Measurements from ENCODE around the gene RAB38.

Gene RAB38

GRCh38 chr11:88174709-88175568, at the start of gene RAB38:
Gene RAB38, minus strand, starts transcription at chr11:88175443. Its CDS starts 59 bp downstream, at chr11:88175384.
- Mint-ChIP-seq H3K27ac (no peak within 1 kb of the TSS), H3K4me3 (peak within 1 kb of the TSS; percentile 54)
- DNase-seq (ENCODE audit: low spot score in 2 of 2): no peak

GRCh38 chr11:88213406-88213805, 38.2 kb upstream of the RAB38 start:
- Mint-ChIP-seq H3K36me3 (no peaks in the 10 kb centered on the region), H3K9me3 (peaks cover 1% of the 10 kb centered on the region), H3K4me1 (no peaks in the 10 kb centered on the region), H3K27ac (no peak overlapping the region), H3K27me3 (no peaks in the 10 kb centered on the region), H3K4me3 (no peak overlapping the region)
- ATAC-seq (ENCODE audit: low read depth) (no peak), DNase-seq (ENCODE audit: low spot score in 2 of 2) (no peak)

More at GRCh38 chr11:88174709-88175568, at the start of gene RAB38:
- Mint-ChIP-seq H3K9me3 (no peaks in the 10 kb centered on the region), H3K36me3 (no peaks in the 10 kb centered on the region), H3K4me1 (peaks cover 2% of the 10 kb centered on the region), H3K27me3 (peaks cover 4% of the 10 kb centered on the region)
- peak; percentile 47 for ATAC-seq (ENCODE audit: low read depth)

GRCh38 chr11:88212300-88212699, 37.1 kb upstream of the RAB38 start:
- Mint-ChIP-seq H3K27ac (no peak overlapping the region), H3K4me1 (no peaks in the 10 kb centered on the region), H3K9me3 (peaks cover 1% of the 10 kb centered on the region), H3K4me3 (no peak overlapping the region), H3K36me3 (no peaks in the 10 kb centered on the region), H3K27me3 (no peaks in the 10 kb centered on the region)
- DNase-seq (ENCODE audit: low spot score in 2 of 2): no peak
- no peak for ATAC-seq (ENCODE audit: low read depth)

GRCh38 chr11:88208745-88209144, 33.5 kb upstream of the RAB38 start:
- Mint-ChIP-seq H3K4me1 (no peaks in the 10 kb centered on the region), H3K9me3 (peaks cover 1% of the 10 kb centered on the region), H3K36me3 (no peaks in the 10 kb centered on the region), H3K4me3 (no peak overlapping the region), H3K27ac (no peak overlapping the region), H3K27me3 (no peaks in the 10 kb centered on the region)
- DNase-seq (ENCODE audit: low spot score in 2 of 2) (no peak), ATAC-seq (ENCODE audit: low read depth) (no peak)

GRCh38 chr11:88206751-88207150, 31.5 kb upstream of the RAB38 start:
- DNase-seq (ENCODE audit: low spot score in 2 of 2): no peak
- Mint-ChIP-seq H3K4me1 (no peaks in the 10 kb centered on the region), H3K27ac (no peak overlapping the region), H3K27me3 (no peaks in the 10 kb centered on the region), H3K36me3 (no peaks in the 10 kb centered on the region), H3K4me3 (no peak overlapping the region), H3K9me3 (no peaks in the 10 kb centered on the region)
- no peak for ATAC-seq (ENCODE audit: low read depth)

GRCh38 chr11:88204353-88204752, 29.1 kb upstream of the RAB38 start:
- ATAC-seq (ENCODE audit: low read depth) (no peak), DNase-seq (ENCODE audit: low spot score in 2 of 2) (no peak)
- Mint-ChIP-seq H3K27ac (no peak overlapping the region), H3K9me3 (no peaks in the 10 kb centered on the region), H3K27me3 (no peaks in the 10 kb centered on the region), H3K4me3 (no peak overlapping the region), H3K36me3 (no peaks in the 10 kb centered on the region), H3K4me1 (no peaks in the 10 kb centered on the region)

- no peak overlapping the region for H3K27ac Mint-ChIP-seq
Measured at GRCh38 chr11:88203604-88204003, 28.4 kb upstream of the RAB38 start.

GRCh38 chr11:88202498-88202897, 27.3 kb upstream of the RAB38 start:
- Mint-ChIP-seq H3K36me3 (no peaks in the 10 kb centered on the region), H3K9me3 (peaks cover 3% of the 10 kb centered on the region), H3K27me3 (peaks cover 5% of the 10 kb centered on the region), H3K4me3 (no peak overlapping the region), H3K4me1 (no peaks in the 10 kb centered on the region), H3K27ac (no peak overlapping the region)
- ATAC-seq (ENCODE audit: low read depth) (no peak), DNase-seq (ENCODE audit: low spot score in 2 of 2) (no peak)

More at GRCh38 chr11:88203604-88204003, 28.4 kb upstream of the RAB38 start:
- Mint-ChIP-seq H3K27me3 (peaks cover 2% of the 10 kb centered on the region), H3K36me3 (no peaks in the 10 kb centered on the region), H3K4me3 (no peak overlapping the region), H3K9me3 (peaks cover 1% of the 10 kb centered on the region), H3K4me1 (no peaks in the 10 kb centered on the region)
- DNase-seq (ENCODE audit: low spot score in 2 of 2) (no peak), ATAC-seq (ENCODE audit: low read depth) (no peak)

GRCh38 chr11:88196393-88196792, 21.1 kb upstream of the RAB38 start:
- H3K27ac Mint-ChIP-seq: no peak overlapping the region
- H3K36me3 Mint-ChIP-seq: peaks cover 4% of the 10 kb centered on the region
- no peak for ATAC-seq (ENCODE audit: low read depth)
- H3K9me3 Mint-ChIP-seq: peaks cover 21% of the 10 kb centered on the region
- peaks cover 12% of the 10 kb centered on the region for H3K27me3 Mint-ChIP-seq
- no peak for DNase-seq (ENCODE audit: low spot score in 2 of 2)
- H3K4me3 Mint-ChIP-seq: no peak overlapping the region
- no peaks in the 10 kb centered on the region for H3K4me1 Mint-ChIP-seq

- no peak for DNase-seq (ENCODE audit: low spot score in 2 of 2)
- Mint-ChIP-seq H3K27ac (no peak overlapping the region), H3K4me1 (no peaks in the 10 kb centered on the region), H3K27me3 (peaks cover 12% of the 10 kb centered on the region), H3K36me3 (peaks cover 4% of the 10 kb centered on the region), H3K9me3 (peaks cover 21% of the 10 kb centered on the region), H3K4me3 (no peak overlapping the region)
- ATAC-seq (ENCODE audit: low read depth): no peak
Measured at GRCh38 chr11:88195908-88196307, 20.7 kb upstream of the RAB38 start.

GRCh38 chr11:88194990-88195389, 19.7 kb upstream of the RAB38 start:
- H3K36me3 Mint-ChIP-seq: peaks cover 4% of the 10 kb centered on the region
- no peak for ATAC-seq (ENCODE audit: low read depth)
- DNase-seq (ENCODE audit: low spot score in 2 of 2): no peak
- peaks cover 21% of the 10 kb centered on the region for H3K9me3 Mint-ChIP-seq
- H3K4me1 Mint-ChIP-seq: no peaks in the 10 kb centered on the region
- H3K27me3 Mint-ChIP-seq: peaks cover 12% of the 10 kb centered on the region
- H3K4me3 Mint-ChIP-seq: no peak overlapping the region
- H3K27ac Mint-ChIP-seq: no peak overlapping the region

GRCh38 chr11:88193278-88193677, 18.0 kb upstream of the RAB38 start:
- ATAC-seq (ENCODE audit: low read depth) (no peak), DNase-seq (ENCODE audit: low spot score in 2 of 2) (no peak)
- Mint-ChIP-seq H3K4me1 (no peaks in the 10 kb centered on the region), H3K4me3 (no peak overlapping the region), H3K9me3 (peaks cover 20% of the 10 kb centered on the region), H3K36me3 (peaks cover 4% of the 10 kb centered on the region), H3K27ac (no peak overlapping the region), H3K27me3 (peaks cover 10% of the 10 kb centered on the region)

- H3K36me3 Mint-ChIP-seq: no peaks in the 10 kb centered on the region
- DNase-seq (ENCODE audit: low spot score in 2 of 2) (no peak), ATAC-seq (ENCODE audit: low read depth) (no peak)
- H3K9me3 Mint-ChIP-seq: peaks cover 9% of the 10 kb centered on the region
- H3K4me3 Mint-ChIP-seq: no peak overlapping the region
- no peaks in the 10 kb centered on the region for H3K4me1 Mint-ChIP-seq
- H3K27me3 Mint-ChIP-seq: peaks cover 6% of the 10 kb centered on the region
- no peak overlapping the region for H3K27ac Mint-ChIP-seq
Measured at GRCh38 chr11:88188932-88189253, 13.7 kb upstream of the RAB38 start.

GRCh38 chr11:88188251-88188931, 13.1 kb upstream of the RAB38 start:
- Mint-ChIP-seq H3K27ac (no peak overlapping the region), H3K36me3 (no peaks in the 10 kb centered on the region), H3K27me3 (peaks cover 8% of the 10 kb centered on the region), H3K4me3 (no peak overlapping the region), H3K4me1 (no peaks in the 10 kb centered on the region), H3K9me3 (peaks cover 9% of the 10 kb centered on the region)
- ATAC-seq (ENCODE audit: low read depth) (no peak), DNase-seq (ENCODE audit: low spot score in 2 of 2) (no peak)

All from memory B cell (primary cell).